Thoracic aorta (tissue), 2 donors: ENCODE measurements around the gene GABBR1. TPM values are rescaled to one million over a fixed set of nuclear protein-coding genes. Genes with fewer than 3 reads are reported as not detected.
A peak's percentile ranks its signal among the peaks of the same experiment; 100 is the strongest.

ENCODE experiments used
- ATAC-seq: fragments of 150-250 bp; one replicate; pipeline ENCODE4 v1.8.0; 2017; ENCODE audit warnings: low read depth; ENCODE audit not compliant: insufficient number of reproducible peaks, low FRiP score
- DNase-seq: peaks from one replicate; pipeline ENCODE4 v3.0.0-alpha.2; 2020; ENCODE audit warnings: low spot score
- H3K27ac ChIP-seq, 2 donors: fragments of 200-600 bp; sonication (generic); 1 replicate in 1 of 2; 2 replicates in 1 of 2; pipeline ENCODE4 v1.5.1; 2016; ENCODE audit warnings: mild to moderate bottlenecking in 2 of 2, moderate library complexity in 2 of 2
- H3K27me3 ChIP-seq: fragments of 200-600 bp; sonication (generic); replicated peaks from 2 replicates; pipeline ENCODE4 v1.6.0; 2016; ENCODE audit warnings: mild to moderate bottlenecking; ENCODE audit not compliant: insufficient read depth
- H3K36me3 ChIP-seq: fragments of 200-600 bp; sonication (generic); one replicate; pipeline ENCODE4 v1.5.1; 2016
- H3K4me1 ChIP-seq, 2 donors: fragments of 200-600 bp; sonication (generic); 1 replicate in 1 of 2; 2 replicates in 1 of 2; pipeline versions ENCODE4 v1.5.1 to v1.6.0; 2016; ENCODE audit warnings: low read depth in 2 of 2, mild to moderate bottlenecking in 1 of 2; ENCODE audit not compliant: control insufficient read depth in 1 of 2
- H3K4me3 ChIP-seq: fragments of 200-600 bp; sonication (generic); 2 replicates; pipeline ENCODE4 v1.5.1; 2016; ENCODE audit warnings: mild to moderate bottlenecking
- H3K9me3 ChIP-seq: fragments of 200-600 bp; sonication (generic); 2 replicates; pipeline ENCODE4 v1.5.1; 2016
- total RNA-seq, 2 donors: library from RNA; depleted of rRNA; stranded (reverse); fragments of >200 nt; gene quantifications; one replicate each; pipeline versions ENCODE4 v1.1.0 to v1.2.3, GENCODE V29; 2016
- TF ChIP-seq, protein P1 (sequence below): fragments of 200-600 bp; sonication (generic); IDR thresholded peaks from one replicate; pipeline ENCODE4 v1.5.1; 2019; ENCODE audit warnings: antibody characterized with exemption

Gene GABBR1
- total RNA-seq, 2 donors from 2014 or later, result 63.2 to 112 TPM

- DNase-seq, result no peak
- TF ChIP-seq, protein P1, sequence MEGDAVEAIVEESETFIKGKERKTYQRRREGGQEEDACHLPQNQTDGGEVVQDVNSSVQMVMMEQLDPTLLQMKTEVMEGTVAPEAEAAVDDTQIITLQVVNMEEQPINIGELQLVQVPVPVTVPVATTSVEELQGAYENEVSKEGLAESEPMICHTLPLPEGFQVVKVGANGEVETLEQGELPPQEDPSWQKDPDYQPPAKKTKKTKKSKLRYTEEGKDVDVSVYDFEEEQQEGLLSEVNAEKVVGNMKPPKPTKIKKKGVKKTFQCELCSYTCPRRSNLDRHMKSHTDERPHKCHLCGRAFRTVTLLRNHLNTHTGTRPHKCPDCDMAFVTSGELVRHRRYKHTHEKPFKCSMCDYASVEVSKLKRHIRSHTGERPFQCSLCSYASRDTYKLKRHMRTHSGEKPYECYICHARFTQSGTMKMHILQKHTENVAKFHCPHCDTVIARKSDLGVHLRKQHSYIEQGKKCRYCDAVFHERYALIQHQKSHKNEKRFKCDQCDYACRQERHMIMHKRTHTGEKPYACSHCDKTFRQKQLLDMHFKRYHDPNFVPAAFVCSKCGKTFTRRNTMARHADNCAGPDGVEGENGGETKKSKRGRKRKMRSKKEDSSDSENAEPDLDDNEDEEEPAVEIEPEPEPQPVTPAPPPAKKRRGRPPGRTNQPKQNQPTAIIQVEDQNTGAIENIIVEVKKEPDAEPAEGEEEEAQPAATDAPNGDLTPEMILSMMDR, result no peak
- Histone ChIP-seq H3K4me1 (peaks cover 11 to 35% of the 10 kb centered on the region in 2 donors), H3K27ac (no peak overlapping the region), H3K36me3 (no peaks in the 10 kb centered on the region), H3K27me3 (no peaks in the 10 kb centered on the region), H3K4me3 (no peak overlapping the region), H3K9me3 (no peaks in the 10 kb centered on the region)
- no peak for ATAC-seq
Observed at GRCh38 chr6:29652198-29652584, 19.2 kb upstream of the GABBR1 start.

GRCh38 chr6:29651413-29652197 is 18.6 kb upstream of the GABBR1 start:
- peaks cover 11 to 29% of the 10 kb centered on the region in 2 donors for H3K4me1 ChIP-seq
- H3K36me3 ChIP-seq, result no peaks in the 10 kb centered on the region
- H3K9me3 ChIP-seq, result no peaks in the 10 kb centered on the region
- TF ChIP-seq, protein P1, result peak; percentile 57
- no peak overlapping the region for H3K27ac ChIP-seq
- H3K27me3 ChIP-seq, result no peaks in the 10 kb centered on the region
- no peak for DNase-seq
- no peak overlapping the region for H3K4me3 ChIP-seq
- no peak for ATAC-seq

DNA sequence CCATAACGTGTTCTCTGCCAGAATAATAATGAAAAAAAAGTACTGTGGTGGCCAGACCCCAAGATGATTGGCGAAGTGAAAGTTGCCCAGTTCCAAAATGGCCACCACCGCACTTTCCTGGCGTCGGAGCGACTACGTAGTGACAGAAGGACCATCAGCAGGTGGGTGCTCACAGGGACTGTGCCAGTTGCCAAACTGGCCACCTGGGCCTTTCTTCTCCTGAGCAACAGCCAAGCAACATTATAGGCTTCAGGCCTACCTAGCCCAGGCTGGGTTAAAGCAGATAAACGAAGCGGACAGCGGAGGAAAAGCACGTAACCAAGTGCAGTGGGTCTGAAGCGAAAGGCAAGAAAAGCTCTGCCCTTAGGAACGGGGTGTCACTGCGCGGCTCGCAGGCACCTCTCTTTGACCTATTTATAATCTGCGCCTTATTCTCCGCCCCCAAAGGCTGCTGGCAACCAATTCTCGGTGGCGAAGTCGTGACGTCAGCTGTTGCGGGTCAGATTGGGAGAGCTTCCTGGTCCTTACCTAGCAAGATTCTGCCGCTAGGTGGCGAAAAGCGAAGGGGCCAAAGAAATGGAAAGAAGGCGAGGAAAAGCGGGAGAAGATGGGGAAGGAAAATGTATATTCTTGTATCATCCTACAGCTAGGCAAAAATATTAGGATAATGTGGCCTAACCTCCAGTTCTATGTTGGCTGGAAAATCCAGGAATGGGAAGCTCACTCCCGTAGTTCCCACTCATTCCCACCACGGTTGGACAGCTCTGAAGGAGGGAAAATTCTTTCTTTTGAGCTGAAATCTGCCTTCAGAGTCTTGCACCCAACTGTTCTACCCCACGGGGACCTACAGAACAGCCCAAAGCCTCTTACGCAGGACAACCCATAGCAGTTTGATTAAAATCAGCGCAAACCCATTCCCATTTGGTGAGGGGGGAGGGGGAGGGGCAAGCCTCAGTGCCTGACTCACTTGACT is 17.0 kb upstream of the GABBR1 start:
- peak overlapping the region; percentile 84 for H3K4me3 ChIP-seq
- peaks cover 0 to 13% of the 10 kb centered on the region in 2 donors for H3K4me1 ChIP-seq
- DNase-seq, result peak; percentile 98
- ATAC-seq, result peak; percentile 97
- peak overlapping the region; percentile 98 to 99 for H3K27ac ChIP-seq
- H3K27me3 ChIP-seq, result no peaks in the 10 kb centered on the region
- H3K36me3 ChIP-seq, result no peaks in the 10 kb centered on the region
- H3K9me3 ChIP-seq, result no peaks in the 10 kb centered on the region
- TF ChIP-seq, protein P1, result peak; percentile 90

DNA sequence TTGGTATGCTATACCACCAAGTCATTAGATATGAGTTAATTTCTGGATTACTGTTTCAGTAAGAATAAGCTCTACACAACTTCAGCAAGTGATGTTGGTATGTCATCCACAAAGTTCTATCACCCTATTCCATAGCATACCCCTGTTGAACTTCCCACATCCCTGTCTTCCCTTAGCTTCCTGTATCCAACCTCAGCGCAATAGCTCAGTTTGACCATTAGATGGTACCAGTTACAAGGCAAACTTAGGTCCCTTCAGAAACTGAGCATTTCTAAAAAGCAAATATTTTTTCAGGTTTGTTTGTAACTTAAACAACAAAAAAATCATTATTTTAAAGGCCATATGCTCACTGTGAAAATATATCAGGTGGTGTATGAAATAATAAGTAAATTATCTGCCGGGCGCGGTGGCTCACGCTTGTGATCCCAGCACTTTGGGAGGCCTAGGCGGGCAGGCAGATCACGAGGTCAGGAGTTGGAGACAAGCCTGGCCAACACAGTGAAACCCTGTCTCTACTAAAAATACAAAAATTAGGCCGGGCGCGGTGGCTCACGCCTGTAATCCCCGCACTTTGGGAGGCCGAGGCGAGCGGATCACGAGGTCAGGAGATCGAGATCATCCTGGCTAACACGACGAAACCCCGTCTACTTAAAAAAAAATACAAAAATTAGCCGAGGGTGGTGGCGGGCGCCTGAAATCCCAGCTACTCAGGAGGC is 15.1 kb upstream of the GABBR1 start:
- TF ChIP-seq, protein P1, result peak; percentile 53
- no peak for ATAC-seq
- H3K9me3 ChIP-seq, result no peaks in the 10 kb centered on the region
- H3K4me3 ChIP-seq, result no peak overlapping the region
- DNase-seq, result no peak
- H3K27ac ChIP-seq, result no peak overlapping the region
- H3K4me1 ChIP-seq, result peaks cover 0 to 10% of the 10 kb centered on the region in 2 donors
- no peaks in the 10 kb centered on the region for H3K27me3 ChIP-seq
- H3K36me3 ChIP-seq, result no peaks in the 10 kb centered on the region
